HL-60 (cell line): ENCODE measurements around the gene PPP1R12C.
A peak's percentile ranks its signal among the peaks of the same experiment; 100 is the strongest.

Source experiments
- DNase-seq, 2 experiments: peaks; one replicate each; pipeline ENCODE4 v3.0.0-alpha.2; 2010 to 2020; ENCODE audit warnings: low read depth in 1 of 2, low spot score in 1 of 2
- H3K27ac ChIP-seq: fragments of 250-450 bp; sonication (Bioruptor Pico); replicated peaks from 2 replicates; pipeline ENCODE4 v1.5.1; 2020; ENCODE audit warnings: mild to moderate bottlenecking, moderate library complexity
- H3K27me3 ChIP-seq: fragments of 250-450 bp; sonication (Bioruptor Pico); 2 replicates; pipeline ENCODE4 v1.5.1; 2021; ENCODE audit warnings: mild to moderate bottlenecking, moderate library complexity; ENCODE audit not compliant: insufficient read depth, poor library complexity, severe bottlenecking
- H3K4me3 ChIP-seq: replicated peaks from 2 replicates; pipeline ENCODE4 v1.5.1; 2011; ENCODE audit warnings: mild to moderate bottlenecking, control low read depth, low read length; ENCODE audit not compliant: insufficient read depth
- GABPA ChIP-seq: IDR thresholded peaks from 2 replicates; pipeline ENCODE4 v1.6.1; 2012; ENCODE audit warnings: low read depth
- POLR2AphosphoS5 ChIP-seq: IDR thresholded peaks from 2 replicates; pipeline ENCODE4 v1.6.1; 2012; ENCODE audit warnings: low read depth
- SPI1 ChIP-seq: IDR thresholded peaks from 2 replicates; pipeline ENCODE4 v1.6.1; 2012; ENCODE audit warnings: low read depth, mild to moderate bottlenecking, borderline replicate concordance
- TF ChIP-seq, protein P1 (sequence below): IDR thresholded peaks from 2 replicates; pipeline ENCODE4 v1.6.1; 2012; ENCODE audit warnings: low read depth; ENCODE audit not compliant: insufficient replicate concordance
- TF ChIP-seq, protein P2 (sequence below): IDR thresholded peaks from one replicate; pipeline ENCODE4 v1.5.1; 2011; ENCODE audit warnings: low read length, control low read depth, inconsistent platforms; ENCODE audit not compliant: insufficient read depth

PPP1R12C gene

DNA sequence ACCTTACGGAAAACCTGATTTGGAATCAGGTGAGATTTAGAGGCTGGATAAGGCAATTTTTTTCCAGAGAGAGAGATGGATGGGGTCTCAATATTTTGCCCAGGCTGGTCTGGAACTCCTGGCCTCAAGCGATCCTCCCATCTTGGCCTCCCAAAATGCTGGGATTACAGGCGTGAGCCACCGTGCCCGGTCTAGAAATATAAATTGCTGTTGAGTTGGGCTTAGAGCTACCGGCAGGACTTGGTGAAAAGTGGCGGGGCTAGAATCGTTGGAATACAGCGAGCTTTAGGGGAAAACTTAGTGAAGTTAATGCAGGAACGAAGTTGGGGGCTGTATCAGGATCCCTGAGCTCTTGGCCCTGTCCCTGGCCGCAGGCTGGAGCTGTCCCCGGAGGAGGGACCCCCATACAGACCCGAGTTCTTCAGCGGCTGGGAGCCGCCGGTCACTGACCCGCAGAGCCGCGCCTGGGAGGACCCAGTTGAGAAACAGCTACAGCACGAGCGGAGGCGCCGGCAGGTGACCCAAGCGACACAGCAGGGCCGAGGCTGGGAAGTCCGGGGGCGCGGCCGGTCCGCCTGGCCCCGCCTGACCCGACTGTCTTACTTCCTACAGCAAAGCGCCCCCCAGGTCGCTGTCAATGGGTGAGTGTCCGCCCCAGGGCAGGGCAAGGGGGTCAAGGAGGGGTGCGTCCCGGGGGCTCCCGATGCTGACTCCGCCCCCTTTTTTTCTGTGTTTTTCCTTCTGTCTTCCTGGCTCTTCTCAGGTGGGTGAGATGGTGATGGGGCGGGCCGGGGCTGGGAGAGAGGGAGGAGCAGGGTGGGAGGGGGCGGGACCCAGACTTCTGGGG, 34.2 kb downstream of the PPP1R12C start:
- no peak overlapping the region for H3K27ac ChIP-seq
- DNase-seq, result no peak
- H3K27me3 ChIP-seq, result peaks cover 25% of the 10 kb centered on the region
- TF ChIP-seq GABPA (no peak), SPI1 (no peak)
- TF ChIP-seq, protein P1, sequence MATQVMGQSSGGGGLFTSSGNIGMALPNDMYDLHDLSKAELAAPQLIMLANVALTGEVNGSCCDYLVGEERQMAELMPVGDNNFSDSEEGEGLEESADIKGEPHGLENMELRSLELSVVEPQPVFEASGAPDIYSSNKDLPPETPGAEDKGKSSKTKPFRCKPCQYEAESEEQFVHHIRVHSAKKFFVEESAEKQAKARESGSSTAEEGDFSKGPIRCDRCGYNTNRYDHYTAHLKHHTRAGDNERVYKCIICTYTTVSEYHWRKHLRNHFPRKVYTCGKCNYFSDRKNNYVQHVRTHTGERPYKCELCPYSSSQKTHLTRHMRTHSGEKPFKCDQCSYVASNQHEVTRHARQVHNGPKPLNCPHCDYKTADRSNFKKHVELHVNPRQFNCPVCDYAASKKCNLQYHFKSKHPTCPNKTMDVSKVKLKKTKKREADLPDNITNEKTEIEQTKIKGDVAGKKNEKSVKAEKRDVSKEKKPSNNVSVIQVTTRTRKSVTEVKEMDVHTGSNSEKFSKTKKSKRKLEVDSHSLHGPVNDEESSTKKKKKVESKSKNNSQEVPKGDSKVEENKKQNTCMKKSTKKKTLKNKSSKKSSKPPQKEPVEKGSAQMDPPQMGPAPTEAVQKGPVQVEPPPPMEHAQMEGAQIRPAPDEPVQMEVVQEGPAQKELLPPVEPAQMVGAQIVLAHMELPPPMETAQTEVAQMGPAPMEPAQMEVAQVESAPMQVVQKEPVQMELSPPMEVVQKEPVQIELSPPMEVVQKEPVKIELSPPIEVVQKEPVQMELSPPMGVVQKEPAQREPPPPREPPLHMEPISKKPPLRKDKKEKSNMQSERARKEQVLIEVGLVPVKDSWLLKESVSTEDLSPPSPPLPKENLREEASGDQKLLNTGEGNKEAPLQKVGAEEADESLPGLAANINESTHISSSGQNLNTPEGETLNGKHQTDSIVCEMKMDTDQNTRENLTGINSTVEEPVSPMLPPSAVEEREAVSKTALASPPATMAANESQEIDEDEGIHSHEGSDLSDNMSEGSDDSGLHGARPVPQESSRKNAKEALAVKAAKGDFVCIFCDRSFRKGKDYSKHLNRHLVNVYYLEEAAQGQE, result no peak
- TF ChIP-seq, protein P2, sequence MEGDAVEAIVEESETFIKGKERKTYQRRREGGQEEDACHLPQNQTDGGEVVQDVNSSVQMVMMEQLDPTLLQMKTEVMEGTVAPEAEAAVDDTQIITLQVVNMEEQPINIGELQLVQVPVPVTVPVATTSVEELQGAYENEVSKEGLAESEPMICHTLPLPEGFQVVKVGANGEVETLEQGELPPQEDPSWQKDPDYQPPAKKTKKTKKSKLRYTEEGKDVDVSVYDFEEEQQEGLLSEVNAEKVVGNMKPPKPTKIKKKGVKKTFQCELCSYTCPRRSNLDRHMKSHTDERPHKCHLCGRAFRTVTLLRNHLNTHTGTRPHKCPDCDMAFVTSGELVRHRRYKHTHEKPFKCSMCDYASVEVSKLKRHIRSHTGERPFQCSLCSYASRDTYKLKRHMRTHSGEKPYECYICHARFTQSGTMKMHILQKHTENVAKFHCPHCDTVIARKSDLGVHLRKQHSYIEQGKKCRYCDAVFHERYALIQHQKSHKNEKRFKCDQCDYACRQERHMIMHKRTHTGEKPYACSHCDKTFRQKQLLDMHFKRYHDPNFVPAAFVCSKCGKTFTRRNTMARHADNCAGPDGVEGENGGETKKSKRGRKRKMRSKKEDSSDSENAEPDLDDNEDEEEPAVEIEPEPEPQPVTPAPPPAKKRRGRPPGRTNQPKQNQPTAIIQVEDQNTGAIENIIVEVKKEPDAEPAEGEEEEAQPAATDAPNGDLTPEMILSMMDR, result no peak
- H3K4me3 ChIP-seq, result no peak overlapping the region

DNA sequence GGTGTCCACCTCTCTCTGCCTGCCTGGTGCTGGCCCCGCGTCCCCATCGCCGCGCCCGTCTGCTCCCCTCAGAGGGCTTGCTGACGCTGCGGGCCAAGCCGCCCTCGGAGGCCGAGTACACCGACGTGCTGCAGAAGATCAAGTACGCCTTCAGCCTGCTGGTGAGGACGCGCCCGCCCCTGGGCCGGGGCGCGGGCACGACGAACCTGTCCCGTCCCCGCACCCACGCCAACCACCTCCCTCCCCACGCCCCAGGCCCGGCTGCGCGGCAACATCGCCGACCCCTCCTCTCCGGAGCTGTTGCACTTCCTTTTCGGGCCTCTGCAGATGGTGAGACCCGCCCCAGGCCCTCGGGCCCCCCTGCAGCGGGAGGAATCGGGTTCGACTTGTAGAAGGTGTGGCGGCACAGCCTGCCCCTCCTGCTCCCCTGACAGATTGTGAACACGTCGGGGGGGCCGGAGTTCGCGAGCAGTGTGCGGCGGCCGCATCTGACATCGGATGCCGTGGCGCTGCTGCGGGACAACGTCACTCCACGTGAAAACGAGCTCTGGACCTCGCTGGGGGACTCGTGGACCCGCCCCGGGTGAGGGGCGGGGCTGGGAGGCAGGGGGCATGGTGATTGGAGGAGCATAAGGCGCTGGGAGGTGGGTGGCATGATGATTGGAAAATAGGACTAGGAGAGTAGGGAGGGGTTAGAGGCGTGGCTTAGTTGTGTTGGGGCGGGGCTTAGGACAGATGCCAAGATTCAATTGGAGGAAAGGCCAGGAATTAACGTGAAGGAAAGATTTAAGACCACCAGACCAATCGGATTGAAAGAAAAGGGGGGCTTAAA, 35.2 kb downstream of the PPP1R12C start:
- peaks cover 25% of the 10 kb centered on the region for H3K27me3 ChIP-seq
- H3K4me3 ChIP-seq, result peak overlapping the region; percentile 80
- DNase-seq, result no peak
- TF ChIP-seq, protein P2, result no peak
- TF ChIP-seq, protein P1, result no peak
- TF ChIP-seq SPI1 (no peak), GABPA (no peak), POLR2AphosphoS5 (no peak)
- no peak overlapping the region for H3K27ac ChIP-seq

DNA sequence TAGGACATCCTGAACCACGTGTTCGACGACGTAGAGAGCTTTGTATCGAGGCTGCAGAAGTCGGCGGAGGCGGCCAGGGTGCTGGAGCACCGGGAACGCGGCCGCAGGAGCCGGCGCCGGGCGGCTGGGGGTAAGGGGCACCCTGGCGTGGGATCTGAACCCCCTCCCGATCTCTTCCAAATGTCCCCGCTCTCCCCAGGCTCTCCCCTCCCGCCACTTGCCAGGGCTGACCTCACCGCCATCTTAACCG, 35.7 kb downstream of the PPP1R12C start:
- peak overlapping the region; percentile 80 for H3K4me3 ChIP-seq
- DNase-seq, result no peak
- H3K27me3 ChIP-seq, result peaks cover 21% of the 10 kb centered on the region
- no peak overlapping the region for H3K27ac ChIP-seq
- TF ChIP-seq POLR2AphosphoS5 (no peak), GABPA (no peak)

DNA sequence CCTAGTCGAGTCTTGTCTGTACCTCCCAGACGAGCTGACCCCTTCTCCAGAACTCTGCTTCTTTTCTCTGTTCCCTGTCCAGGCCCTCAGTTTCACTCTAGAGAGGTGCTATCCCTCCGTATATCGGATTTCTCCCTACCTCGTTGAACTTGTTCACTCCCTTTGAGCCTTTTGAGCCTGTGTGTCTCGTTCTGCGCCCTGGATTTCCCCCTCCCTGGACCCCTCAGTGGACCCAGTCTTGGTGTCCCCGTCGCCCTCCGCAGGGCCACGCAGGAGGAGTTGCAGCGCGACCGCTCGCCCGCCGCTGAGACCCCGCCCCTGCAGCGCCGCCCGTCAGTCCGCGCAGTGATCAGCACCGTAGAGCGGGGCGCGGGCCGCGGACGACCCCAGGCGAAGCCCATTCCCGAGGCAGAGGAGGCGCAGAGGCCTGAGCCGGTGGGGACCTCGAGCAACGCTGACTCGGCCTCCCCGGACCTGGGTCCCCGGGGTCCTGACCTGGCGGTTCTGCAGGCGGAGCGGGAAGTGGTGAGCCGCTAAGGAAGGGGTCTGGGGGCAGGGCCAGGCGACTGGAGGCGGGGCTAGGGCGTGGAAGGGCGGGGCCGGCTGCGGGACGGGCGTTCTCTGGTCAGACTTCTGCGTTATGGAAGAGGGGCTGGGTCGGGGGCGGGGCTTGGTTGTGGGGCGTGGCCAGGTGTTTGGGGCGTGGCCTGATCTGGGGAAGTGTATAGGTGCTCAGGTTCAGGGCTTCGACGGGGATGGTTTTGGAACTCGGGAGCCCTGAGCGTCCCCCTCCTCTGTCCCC, 36.3 kb downstream of the PPP1R12C start:
- peak; percentile 86 to 96 for DNase-seq
- TF ChIP-seq SPI1, result no peak
- TF ChIP-seq, protein P2, result no peak
- TF ChIP-seq, protein P1, result no peak
- no peak for TF ChIP-seq POLR2AphosphoS5
- TF ChIP-seq GABPA, result no peak

More for the DNA sequence above, 36.3 kb downstream of the PPP1R12C start:
- Histone ChIP-seq H3K27ac (peak overlapping the region; percentile 60), H3K4me3 (peak overlapping the region; percentile 80), H3K27me3 (peaks cover 20% of the 10 kb centered on the region)
